Right renal cortex interstitium (tissue), 3 donors: Measurements from ENCODE around the gene CFAP299. TPM values are rescaled to one million over a fixed set of nuclear protein-coding genes. Genes with fewer than 3 reads are reported as not detected.
"Not testable (repeated sequence)": the region's sequence is repeated elsewhere in the genome, so short reads cannot be mapped to it uniquely, and the experiment has no call there.

Source experiments
- DNase-seq, 3 donors: peaks; one replicate each; pipeline ENCODE4 v3.0.0-alpha.2; 2013; ENCODE audit warnings: low read depth in 3 of 3, low spot score in 2 of 3
- polyA plus RNA-seq, 3 donors: library from polyadenylated mRNA; unstranded; fragments of 120-200 nt; gene quantifications; one replicate each; pipeline ENCODE4 v1.2.1, GENCODE V29; 2013; ENCODE audit not compliant: insufficient read length in 3 of 3

Gene CFAP299
- polyA plus RNA-seq, 3 donors, result 0.48 to 0.98 (median 0.90) TPM

DNA sequence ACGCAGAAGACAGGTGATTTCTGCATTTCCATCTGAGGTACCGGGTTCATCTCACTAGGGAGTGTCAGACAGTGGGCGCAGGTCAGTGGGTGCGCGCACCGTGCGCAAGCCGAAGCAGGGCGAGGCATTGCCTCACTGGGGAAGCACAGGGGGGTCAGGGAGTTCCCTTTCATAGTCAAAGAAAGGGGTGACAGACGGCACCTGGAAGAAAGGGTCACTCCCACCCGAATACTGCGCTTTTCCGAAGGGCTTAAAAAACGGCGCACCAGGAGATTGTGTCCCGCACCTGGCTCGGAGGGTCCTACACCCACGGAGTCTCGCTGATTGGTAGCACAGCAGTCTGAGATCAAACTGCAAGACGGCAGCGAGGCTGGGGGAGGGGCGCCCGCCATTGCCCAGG, 352.2 kb downstream of the CFAP299 start:
- not testable (repeated sequence) for DNase-seq

DNA sequence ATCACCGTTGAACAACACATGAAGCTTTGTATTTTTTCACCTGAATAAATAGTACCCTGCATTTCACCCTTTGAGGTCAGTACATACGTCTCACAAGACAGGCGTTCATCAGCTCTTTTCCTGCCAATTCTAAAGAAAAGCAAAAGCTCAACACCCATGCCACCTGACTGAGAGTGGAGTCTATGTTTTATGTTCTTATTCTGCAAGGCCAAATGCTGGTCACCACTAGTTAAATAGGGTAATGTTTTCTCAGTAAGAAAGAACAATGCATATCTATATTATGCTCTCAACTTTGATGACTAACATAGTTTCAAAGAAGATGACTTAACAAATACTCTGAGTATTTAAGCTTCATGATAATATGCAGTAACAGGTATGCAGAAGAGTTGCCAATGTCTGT, 358.6 kb downstream of the CFAP299 start:
- DNase-seq, result no peak

DNA sequence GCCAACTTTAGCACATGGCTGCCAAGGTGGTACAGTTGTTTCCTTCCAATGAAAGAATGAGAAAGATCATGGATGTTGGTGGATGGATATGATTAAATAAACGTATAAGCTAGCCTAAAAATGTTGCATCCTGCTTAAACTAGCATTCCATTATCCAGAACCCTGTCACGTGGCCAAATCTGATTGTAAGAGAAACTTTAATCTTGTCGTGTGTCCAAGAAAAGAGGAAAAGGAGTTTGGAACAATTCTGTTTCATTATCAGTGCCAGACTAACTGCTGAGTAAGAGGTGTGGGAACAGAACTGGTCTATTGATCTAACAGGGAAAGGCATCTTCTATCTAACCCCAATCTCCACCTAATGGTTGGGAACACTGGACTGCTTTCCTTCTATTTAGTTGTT, 369.8 kb downstream of the CFAP299 start:
- DNase-seq, result no peak

DNA sequence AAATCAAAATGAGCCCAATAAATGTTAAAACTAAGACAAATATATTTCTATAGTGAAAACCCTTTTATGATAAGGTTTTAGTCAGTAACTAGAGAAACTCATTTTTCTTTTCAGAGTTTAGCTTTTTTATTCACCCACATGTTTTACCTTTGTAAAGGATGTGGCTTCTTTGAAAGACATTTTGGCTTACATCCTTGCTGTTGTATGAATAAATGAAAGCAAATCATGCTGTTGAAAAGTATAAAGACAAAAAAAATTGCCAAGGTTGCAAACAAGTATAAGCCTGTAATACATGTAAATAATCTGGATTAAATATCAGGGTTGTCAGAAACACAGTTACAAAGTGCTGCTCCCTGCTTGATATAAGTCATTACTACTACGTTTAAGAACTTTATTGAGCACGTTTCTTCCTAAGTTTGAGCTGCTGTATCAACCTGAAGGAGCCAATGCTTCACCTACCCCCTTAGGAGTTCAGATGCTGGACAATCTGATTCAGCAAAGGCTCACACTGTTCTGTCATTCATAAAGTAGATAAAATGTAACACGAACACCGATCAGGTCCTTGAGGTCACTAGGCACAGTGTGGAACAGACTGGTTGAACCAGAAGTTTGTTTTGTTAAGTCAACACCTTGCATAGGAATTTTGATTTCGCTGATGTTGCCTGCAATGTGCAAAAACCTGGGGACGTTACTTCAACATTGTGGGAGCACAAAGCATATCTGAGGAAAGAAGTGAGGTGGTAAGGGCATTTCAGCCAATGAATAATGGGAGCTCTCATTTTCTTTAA, 373.7 kb downstream of the CFAP299 start:
- DNase-seq, result no peak

DNA sequence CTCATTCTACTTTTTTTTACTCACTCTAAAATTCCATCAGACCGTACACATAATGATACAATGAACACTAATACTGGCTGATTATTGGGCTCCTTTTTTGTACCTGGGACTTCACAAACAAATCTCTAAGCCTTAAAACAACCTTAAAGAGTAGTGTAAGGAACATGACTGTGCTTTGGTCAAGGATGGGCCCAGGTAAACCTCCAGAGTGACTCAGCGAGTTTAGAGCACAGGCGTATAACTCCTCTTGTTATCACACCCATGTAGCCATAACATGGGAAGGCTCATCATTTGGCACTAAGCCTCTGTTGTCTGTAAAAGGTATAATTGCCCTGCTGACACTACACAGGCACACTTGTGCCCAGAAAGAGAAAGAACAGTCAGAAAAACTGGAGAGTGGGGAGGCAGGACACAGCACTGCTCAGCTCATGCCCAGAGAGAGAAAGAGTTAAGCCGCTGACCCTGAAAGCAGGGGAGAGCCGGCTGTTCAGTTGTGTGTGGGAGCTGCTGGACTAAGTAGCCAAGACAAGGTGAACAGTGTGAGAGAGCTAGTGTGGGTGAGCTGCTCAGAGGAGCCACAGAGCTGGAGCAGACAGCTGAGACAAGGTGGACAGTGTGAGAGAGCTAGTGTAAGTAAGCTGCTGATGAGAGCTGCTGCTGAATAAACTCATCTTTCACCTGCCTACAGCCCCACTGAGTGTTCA, 375.4 kb downstream of the CFAP299 start:
- no peak for DNase-seq

DNA sequence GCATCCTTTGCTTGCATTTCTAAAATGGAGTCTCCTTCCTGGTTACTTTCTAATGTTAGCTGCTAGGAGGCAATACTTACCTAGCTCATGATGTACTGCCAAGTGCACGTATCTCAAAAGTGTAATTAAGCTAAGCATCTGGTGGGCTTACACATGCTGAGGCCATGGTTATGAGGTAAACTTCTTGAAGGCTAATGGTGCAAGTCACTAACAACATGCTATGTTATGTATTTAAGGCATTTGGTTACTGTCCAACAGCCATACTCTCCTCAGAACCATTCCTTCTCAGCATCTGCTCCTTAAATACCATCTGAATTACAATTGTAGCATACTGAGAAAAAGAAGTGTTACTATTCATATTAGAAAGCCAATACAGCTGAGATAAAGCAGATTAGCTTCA, 376.4 kb downstream of the CFAP299 start:
- DNase-seq, result no peak

DNA sequence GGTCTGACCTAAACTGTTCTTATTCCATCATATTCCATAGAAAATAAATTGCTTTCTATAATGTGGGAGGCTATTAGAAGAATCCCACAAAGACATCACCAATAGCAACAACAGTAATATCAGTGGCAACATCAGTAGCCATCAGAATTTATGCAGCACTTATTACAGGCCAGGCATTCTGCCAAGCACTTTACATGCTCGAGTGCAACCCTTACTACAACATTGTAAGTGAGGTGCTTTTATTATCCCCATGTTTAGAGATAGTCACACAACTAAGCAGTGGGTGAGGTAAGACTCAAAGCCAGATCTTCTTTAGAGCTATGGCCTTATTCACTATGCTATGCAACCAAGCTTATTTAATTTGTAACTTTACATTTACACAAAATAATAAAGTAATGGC, 377.9 kb downstream of the CFAP299 start:
- DNase-seq, result no peak

DNA sequence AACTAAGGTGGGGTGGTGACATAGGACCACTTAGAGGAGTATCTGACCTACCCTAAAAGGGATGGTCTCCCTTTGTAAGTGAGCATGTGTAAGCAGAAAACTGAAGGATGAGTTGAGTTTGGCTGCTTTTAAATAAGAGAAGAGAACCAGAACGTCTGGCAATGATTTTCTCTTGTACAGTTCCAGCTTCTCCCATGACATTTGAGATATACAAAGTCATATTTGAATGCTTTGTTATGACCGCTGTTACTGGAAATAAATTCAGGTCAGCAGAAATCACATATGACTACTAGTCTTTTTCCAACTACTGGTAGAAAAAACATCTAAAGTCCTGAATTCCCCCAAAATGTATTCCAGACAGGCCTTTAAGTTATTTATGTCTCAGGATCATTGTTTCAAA, 381.7 kb downstream of the CFAP299 start:
- no peak for DNase-seq

DNA sequence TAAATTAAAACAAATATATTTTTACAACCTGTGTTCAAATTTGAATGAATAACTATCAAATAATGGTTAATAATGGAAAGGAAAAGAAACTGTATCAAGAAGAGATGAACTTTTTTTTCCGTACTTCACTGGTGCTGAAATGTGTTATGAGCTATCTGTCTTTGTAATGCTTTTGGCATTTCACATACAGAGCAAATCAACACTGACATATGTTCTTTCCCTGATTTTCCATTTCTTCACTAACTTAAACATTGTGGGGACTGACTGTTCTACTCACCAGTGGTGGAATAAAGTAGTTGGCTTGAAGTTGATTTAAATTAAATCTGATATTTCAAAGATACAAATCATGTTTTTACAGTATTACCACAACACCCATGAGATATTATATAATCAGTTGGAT, 390.9 kb downstream of the CFAP299 start:
- DNase-seq, result no peak

DNA sequence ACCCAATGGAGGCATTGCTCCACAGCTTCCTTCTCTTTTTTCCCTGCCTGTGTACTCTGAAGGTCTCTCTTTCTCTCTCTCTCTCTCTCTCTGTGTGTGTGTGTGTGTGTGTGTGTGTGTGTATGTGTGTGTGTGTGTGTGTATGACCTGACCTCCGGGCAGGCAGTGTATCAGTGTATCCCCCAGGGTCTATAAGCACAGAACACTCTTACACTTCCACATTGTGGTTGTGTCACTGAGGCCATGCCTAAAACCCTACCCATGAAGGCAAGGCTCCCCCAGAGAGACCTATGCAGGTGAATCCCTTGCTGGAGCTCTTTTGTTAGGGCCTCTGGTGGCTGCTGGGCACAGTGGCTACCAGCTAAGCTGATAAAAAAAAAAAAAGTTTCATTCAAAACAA, 394.6 kb downstream of the CFAP299 start:
- no peak for DNase-seq

DNA sequence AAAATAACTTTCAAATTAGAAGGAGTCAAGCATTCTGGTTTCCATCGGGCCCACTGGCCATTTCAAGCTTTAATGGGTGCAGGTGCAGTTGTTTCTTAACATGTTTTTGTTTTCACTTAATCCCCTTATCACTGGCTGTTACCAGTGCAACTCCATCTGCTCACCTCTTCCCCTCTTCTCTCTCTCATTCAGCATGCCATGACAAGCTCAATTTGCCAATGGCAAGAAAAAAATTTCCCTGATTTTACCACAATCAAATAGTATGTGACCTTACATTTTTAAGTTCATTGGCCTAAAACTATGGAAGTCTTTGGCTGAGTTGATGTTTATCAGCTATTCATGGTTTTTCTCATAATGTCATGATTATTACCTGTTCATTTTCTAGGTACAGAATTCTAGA, 395.9 kb downstream of the CFAP299 start:
- DNase-seq, result no peak

DNA sequence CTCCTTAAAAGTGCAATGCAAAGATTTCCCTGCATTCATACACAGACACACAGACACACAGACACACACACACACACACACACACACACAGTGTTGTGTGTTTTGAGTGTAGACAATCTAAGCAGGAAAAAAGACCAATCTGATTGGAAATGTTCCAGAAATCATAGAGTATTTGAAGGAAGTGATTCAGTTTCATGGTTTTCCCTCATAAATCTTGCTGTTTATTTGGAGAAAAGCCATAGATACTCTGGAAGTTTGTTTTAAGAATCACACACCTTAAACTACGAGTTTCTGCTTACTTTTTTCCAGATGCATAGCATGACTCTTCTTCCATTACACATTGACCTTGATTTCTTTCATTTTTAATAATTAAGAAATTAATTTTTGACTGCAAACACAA, 396.5 kb downstream of the CFAP299 start:
- DNase-seq, result no peak

DNA sequence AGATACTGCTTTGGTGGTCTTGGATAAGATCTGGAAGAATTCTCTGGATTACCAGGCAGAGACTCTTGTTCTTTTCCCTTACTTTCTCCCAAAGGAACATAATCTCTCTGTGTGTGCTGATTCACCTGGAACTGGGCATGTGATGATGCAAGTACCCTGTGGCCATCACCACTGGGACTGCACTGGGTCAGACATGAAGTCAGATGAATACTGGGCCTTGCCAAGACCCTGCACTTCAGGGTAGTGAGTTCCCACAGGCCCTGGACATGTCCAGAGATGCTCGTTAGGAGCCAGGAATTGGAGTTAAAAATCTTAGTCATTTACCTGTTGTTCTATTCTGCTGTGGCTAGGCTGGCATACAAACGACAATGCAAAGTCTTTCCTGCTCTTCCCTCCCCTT, 404.8 kb downstream of the CFAP299 start:
- no peak for DNase-seq

DNA sequence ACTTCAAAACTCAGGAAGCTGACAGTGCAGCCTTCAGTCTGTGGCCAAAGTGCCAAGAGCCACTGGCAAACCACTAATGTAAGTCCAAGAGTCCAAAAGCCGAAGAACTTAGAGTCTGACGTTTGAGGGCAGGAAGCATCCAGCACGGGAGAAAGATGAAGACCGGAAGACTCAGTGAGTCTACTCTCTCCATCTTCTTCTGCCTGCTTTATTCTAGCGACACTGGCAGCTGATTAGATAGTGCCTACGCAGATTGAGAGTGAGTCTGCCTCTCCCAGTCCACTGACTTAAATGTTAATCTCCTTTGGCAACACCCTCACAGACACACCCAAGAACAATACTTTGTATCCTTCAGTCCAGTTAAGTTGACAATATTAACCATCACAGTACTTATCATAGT, 414.0 kb downstream of the CFAP299 start:
- not testable (repeated sequence) for DNase-seq

DNA sequence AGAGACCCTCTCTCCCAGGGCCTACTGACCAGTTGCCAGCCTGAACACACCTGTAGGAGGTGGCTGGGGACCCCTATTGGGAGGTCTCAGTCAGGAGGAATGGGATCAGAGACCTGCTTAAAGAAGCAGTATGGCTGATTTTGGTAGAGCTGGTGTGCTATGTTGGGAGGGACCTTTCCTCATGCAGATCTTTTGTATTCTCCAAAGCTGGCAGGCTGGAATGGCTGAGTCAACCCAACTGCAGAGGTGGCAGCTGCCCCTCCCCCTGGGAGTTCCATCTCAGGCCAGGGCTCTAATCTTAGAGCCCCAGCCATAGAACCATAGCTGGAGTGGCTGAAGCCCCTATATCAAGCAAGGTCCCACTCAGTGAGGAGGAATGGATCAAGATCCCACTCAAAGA, 415.7 kb downstream of the CFAP299 start:
- no peak for DNase-seq

DNA sequence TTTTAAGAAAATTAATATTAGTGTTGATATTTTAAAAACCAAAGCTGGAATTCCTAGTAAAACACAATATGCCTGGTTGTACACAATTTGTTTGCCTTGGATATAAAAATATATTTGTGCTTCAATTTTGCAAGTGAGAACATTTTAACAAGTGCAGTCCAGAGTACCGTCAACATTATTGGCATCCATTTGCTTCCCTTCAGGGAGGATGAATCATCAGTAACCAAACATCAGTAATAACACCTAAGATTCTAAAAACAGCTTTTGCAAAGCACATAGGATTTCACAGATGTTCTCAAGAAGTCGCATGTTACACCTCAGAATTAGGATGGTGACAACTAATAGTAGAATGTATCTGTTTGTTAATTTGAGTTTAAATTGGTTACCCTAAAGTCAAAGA, 432.4 kb downstream of the CFAP299 start:
- no peak for DNase-seq

DNA sequence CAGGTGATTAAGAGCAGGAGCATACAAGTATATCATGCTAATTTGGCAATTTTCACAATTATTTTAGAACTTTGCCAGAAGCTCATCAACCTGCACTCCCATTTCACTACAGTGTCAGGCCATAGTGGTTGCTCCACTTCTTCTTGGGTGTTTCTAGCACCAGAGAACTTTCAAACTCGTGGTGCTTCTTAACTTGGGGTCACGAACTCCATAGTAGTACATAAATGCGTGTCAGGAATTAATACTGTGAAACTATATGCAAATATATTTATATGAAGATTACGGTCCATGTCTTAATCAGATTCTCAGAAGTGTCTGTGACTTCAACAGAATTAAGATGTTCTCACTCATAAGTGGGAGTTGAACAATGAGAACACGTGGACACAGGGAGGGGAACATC, 440.6 kb downstream of the CFAP299 start:
- DNase-seq, result no peak

DNA sequence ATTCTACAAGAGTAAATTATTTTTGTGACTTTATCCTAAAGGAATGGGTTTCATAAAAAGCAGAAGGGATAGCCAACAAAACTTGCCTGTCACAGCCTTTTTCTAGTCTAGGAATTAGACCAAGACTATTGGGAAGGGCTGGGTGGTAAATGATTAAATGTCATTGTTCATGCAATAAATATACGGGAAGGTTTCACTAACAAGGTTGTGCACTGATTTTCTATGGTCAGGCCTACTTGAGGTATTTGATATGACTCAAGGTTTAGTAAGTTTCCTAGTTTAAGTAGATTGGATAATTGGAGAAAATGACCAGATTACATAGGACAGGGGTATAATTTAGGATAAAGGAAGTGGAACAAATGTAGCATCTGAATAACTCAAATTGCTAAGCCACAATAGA, 445.9 kb downstream of the CFAP299 start:
- DNase-seq, result no peak

DNA sequence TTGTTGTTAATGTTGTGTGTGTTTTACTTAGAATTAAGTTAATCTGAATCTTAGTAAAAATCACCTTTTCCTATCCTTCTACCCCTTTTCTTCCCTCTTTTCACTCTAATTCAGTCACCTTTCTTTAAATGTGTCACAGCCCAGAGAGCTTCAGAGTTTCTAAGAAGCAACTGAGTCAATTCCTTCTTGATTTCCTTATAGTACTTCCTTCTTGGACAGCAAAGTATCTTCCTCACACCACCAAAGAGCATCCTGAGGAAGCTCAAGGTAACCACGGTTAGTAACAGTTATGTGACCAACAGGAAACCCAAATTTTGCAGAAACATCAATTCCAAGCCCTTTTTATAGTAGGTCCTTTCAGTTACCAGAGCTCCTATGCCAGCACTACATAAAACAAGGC, 451.8 kb downstream of the CFAP299 start:
- DNase-seq, result no peak

DNA sequence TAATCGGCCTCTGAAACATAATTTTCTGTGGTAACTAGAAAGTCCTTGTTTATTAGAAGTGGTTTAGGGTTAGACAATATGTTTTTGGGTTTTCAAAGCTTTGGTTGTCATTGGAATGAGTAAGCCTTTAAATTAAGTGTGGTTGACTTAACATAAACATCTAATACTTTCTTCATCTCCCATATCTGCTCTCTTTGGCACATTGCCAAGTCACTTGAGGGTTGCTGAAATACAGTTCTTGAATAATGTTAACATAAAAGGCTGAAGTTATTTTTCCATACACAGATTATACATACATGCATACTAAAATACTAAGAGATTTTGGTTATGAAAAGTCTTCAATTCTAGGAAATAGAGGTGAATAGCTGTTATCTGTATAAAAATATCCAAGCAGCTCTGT, 453.3 kb downstream of the CFAP299 start:
- no peak for DNase-seq

DNA sequence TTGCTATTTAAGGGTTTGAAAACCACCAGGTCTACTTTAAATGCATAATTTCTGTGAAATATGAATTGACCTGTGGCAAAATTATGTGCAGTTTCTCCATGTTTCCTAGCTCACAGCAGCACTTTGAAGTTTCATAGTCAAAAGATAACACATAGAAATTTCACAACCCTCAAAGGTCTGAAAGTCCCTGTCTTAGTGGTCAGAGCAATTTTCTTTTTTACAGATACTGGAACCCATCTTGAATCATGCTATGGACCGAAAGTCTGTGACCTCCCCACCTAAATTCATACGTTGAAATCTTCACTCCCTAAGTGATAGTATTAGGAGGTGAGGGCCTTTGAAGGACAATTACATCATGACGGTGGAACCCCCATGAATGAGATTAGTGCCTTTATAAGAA, 454.6 kb downstream of the CFAP299 start:
- no peak for DNase-seq

DNA sequence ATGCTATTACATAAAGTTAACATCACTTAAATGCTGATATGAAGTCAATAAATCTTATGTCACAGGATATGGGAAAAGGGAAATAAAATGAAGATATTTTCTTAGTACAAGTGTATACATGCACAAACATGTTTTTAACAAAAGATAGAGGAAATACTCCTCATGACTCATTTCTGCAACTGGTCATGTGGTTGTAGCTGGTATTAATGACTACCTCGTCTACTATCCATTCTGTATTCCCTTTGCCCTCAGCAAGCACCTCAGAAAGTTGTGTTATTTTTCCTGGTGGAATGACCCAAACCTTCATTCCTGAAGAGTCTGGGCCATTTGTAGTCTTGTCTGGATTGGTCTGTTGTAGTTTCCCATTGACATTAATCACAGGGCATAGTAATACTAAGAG, 458.1 kb downstream of the CFAP299 start:
- DNase-seq, result not testable (repeated sequence)
